ENCODE measurements around the gene TMEM132A. TPM values are rescaled to one million over a fixed set of nuclear protein-coding genes. Genes with fewer than 3 reads are reported as not detected.

The TMEM132A gene
- total RNA-seq, 1 experiment from 2014 or later = 154 TPM

DNA sequence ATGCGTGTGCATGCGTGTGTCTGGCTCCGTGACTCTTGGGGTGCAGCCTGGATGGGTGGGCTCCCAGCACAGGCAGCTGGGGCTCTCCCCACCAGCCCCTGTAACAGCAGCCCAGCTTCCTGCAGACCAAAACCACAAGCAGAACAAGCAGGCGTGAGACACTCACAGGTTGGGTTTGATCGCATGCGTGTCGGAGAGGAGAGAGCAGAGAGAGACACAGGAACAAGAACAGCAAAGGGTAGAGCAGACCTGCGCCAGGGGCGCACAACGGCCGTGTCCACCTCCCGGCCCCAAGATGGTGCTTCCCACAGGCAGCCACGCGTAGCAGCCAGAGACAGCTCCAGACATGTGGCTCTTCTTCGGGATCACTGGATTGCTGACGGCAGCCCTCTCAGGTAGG, 47.3 kb downstream of the TMEM132A start, which contains the start of gene CD6:
TSS of gene CD6 (plus strand) at position 161 of the 400 bp plus-strand sequence. CDS start at position 347, 186 bp downstream.
- Histone ChIP-seq H3K4me3 (ENCODE audit: low read depth in 2 of 2, low read length in 2 of 2) (no peak within 1 kb of the TSS), H3K27ac (ENCODE audit: low read length) (no peak within 1 kb of the TSS), H3K9me3 (ENCODE audit: control insufficient read depth, insufficient read depth, low read depth, low read length) (no peaks in the 10 kb centered on the region), H3K4me1 (ENCODE audit: control insufficient read depth, insufficient read depth, low read length) (no peaks in the 10 kb centered on the region), H3K27me3 (ENCODE audit: control insufficient read depth, insufficient read depth, low read length) (no peaks in the 10 kb centered on the region), H3K36me3 (ENCODE audit: control insufficient read depth, insufficient read depth, low read length) (no peaks in the 10 kb centered on the region)
- in situ Hi-C loops (cut with HindIII; ENCODE audit: low pct_unique_long_range_greater_than_20kb, low sequenced_read_pairs) = no loop called here
- POLR2A ChIA-PET = no interaction called here
- intact Hi-C loops (cut with micrococcal nuclease; ENCODE audit: unreplicated experiment) = no loop called here
- CTCF ChIA-PET = no interaction called here
- TF ChIP-seq TCF7L2 (IDR thresholded peaks at IDR 0.05; ENCODE audit: low read depth, low read length) (no peak), POLR2AphosphoS5 (IDR thresholded peaks at IDR 0.05; ENCODE audit: low read depth, low read length) (no peak), SIN3A (IDR thresholded peaks at IDR 0.05; ENCODE audit: borderline replicate concordance, insufficient read depth, low read depth, low read length) (no peak)
- TF ChIP-seq, protein P1, sequence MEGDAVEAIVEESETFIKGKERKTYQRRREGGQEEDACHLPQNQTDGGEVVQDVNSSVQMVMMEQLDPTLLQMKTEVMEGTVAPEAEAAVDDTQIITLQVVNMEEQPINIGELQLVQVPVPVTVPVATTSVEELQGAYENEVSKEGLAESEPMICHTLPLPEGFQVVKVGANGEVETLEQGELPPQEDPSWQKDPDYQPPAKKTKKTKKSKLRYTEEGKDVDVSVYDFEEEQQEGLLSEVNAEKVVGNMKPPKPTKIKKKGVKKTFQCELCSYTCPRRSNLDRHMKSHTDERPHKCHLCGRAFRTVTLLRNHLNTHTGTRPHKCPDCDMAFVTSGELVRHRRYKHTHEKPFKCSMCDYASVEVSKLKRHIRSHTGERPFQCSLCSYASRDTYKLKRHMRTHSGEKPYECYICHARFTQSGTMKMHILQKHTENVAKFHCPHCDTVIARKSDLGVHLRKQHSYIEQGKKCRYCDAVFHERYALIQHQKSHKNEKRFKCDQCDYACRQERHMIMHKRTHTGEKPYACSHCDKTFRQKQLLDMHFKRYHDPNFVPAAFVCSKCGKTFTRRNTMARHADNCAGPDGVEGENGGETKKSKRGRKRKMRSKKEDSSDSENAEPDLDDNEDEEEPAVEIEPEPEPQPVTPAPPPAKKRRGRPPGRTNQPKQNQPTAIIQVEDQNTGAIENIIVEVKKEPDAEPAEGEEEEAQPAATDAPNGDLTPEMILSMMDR (IDR thresholded peaks at IDR 0.05) = no peak
- TF ChIP-seq, protein P2, sequence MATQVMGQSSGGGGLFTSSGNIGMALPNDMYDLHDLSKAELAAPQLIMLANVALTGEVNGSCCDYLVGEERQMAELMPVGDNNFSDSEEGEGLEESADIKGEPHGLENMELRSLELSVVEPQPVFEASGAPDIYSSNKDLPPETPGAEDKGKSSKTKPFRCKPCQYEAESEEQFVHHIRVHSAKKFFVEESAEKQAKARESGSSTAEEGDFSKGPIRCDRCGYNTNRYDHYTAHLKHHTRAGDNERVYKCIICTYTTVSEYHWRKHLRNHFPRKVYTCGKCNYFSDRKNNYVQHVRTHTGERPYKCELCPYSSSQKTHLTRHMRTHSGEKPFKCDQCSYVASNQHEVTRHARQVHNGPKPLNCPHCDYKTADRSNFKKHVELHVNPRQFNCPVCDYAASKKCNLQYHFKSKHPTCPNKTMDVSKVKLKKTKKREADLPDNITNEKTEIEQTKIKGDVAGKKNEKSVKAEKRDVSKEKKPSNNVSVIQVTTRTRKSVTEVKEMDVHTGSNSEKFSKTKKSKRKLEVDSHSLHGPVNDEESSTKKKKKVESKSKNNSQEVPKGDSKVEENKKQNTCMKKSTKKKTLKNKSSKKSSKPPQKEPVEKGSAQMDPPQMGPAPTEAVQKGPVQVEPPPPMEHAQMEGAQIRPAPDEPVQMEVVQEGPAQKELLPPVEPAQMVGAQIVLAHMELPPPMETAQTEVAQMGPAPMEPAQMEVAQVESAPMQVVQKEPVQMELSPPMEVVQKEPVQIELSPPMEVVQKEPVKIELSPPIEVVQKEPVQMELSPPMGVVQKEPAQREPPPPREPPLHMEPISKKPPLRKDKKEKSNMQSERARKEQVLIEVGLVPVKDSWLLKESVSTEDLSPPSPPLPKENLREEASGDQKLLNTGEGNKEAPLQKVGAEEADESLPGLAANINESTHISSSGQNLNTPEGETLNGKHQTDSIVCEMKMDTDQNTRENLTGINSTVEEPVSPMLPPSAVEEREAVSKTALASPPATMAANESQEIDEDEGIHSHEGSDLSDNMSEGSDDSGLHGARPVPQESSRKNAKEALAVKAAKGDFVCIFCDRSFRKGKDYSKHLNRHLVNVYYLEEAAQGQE (IDR thresholded peaks at IDR 0.05; ENCODE audit: insufficient read depth in 1 of 2, low read depth in 2 of 2, low read length in 1 of 2) = no peak
- ATAC-seq (no peak), DNase-seq (ENCODE audit: low read depth, low spot score) (no peak)
- no TSS peak for BruUV-seq (replicated peaks)

DNA sequence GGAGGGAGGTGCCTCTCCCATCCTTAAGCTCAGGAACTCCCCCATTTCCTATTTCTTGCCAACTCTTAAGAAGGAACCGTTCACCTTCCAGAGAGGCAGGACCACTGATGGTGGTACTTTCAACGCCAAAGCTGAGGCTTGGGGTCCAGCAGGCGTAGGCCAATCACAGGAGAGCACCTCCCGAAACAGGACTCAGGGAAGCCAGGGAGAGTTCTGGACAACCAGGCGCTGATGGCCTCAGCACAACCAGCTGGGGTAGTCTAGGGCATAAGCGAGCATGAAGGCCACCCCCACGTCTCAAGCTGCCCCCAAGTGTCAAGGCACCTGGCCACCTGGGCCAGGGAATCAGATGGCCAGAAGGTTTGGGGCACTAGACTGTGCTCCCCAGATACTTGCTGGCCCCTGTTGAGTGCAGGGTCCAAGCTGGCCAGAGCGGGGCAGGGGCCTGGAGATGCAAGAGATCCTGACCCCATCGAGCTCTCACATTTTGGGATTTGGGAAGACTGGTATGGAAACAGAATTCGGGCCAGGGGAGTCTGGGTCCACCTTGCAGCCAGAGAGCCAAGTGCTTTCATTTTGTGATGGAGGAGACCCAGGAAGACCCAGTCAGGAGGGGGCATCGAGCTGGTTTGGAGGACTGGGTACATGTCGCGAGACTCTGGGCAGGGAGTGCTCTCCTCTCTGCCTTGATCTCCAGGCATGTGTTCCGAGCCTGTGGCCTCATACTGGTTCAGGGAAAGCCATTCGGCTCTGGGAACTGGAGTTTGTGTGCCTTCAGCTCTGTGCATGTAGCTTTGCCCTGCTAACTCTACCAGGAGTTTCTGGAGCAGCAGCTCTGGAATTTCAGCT, 48.1 kb downstream of the TMEM132A start:
- no peak overlapping the region for H3K27ac ChIP-seq (ENCODE audit: low read length)
- no peaks in the 10 kb centered on the region for H3K4me1 ChIP-seq (ENCODE audit: control insufficient read depth, insufficient read depth, low read length)
- BruUV-seq (replicated peaks) = no TSS peak
- no peaks in the 10 kb centered on the region for H3K36me3 ChIP-seq (ENCODE audit: control insufficient read depth, insufficient read depth, low read length)
- peak; percentile 49 for ATAC-seq
- CTCF ChIA-PET = no interaction called here
- no peak for TF ChIP-seq POLR2AphosphoS5 (IDR thresholded peaks at IDR 0.05; ENCODE audit: low read depth, low read length)
- TF ChIP-seq, protein P2 (IDR thresholded peaks at IDR 0.05; ENCODE audit: insufficient read depth in 1 of 2, low read depth in 2 of 2, low read length in 1 of 2) = no peak
- no peak for TF ChIP-seq SIN3A (IDR thresholded peaks at IDR 0.05; ENCODE audit: borderline replicate concordance, insufficient read depth, low read depth, low read length)
- no peak for TF ChIP-seq TCF7L2 (IDR thresholded peaks at IDR 0.05; ENCODE audit: low read depth, low read length)
- TF ChIP-seq, protein P1 (IDR thresholded peaks at IDR 0.05) = no peak
- no peaks in the 10 kb centered on the region for H3K9me3 ChIP-seq (ENCODE audit: control insufficient read depth, insufficient read depth, low read depth, low read length)
- DNase-seq (ENCODE audit: low read depth, low spot score) = no peak
- in situ Hi-C loops (cut with HindIII; ENCODE audit: low pct_unique_long_range_greater_than_20kb, low sequenced_read_pairs) = no loop called here
- H3K4me3 ChIP-seq (ENCODE audit: low read depth in 2 of 2, low read length in 2 of 2) = no peak overlapping the region
- intact Hi-C loops (cut with micrococcal nuclease; ENCODE audit: unreplicated experiment) = no loop called here
- H3K27me3 ChIP-seq (ENCODE audit: control insufficient read depth, insufficient read depth, low read length) = no peaks in the 10 kb centered on the region
- POLR2A ChIA-PET = no interaction called here

Data from Panc1 (cell line).